NCI-H774 (cell line): ENCODE results near the gene XKR3.
"Not testable (repeated sequence)": the region's sequence is repeated elsewhere in the genome, so short reads cannot be mapped to it uniquely, and the experiment has no call there.

Experiments used
- DNase-seq: peaks from one replicate; lab custom pipeline; 2025; lab: John Stamatoyannopoulos, UW

Gene XKR3

GRCh38 chr22:16747266-16748159 is 77.7 kb downstream of the XKR3 start:
- DNase-seq = not testable (repeated sequence)

- DNase-seq = not testable (repeated sequence)
Measured at GRCh38 chr22:16734271-16734670, 90.9 kb downstream of the XKR3 start.
